Heart left ventricle (tissue), 16 donors: Measurements from ENCODE around the gene VDAC2. TPM values are rescaled to one million over a fixed set of nuclear protein-coding genes. Genes with fewer than 3 reads are reported as not detected.

ENCODE experiments used
- ATAC-seq, 4 donors: fragments of 200-7000 bp; cut with Tn5 transposase; one replicate each; pipeline ENCODE4 v1.9.1; 2020 to 2022; ENCODE audit warnings: moderate library complexity in 4 of 4, mild to moderate bottlenecking in 3 of 4, moderate number of reproducible peaks in 1 of 4
- DNase-seq, 5 donors: peaks; one replicate each; pipeline ENCODE4 v3.0.0-alpha.2; 2020
- H3K27ac ChIP-seq, 12 donors: fragments of 200-600 bp; sonication (generic) in 4 of 12; one replicate each; pipeline versions ENCODE4 v1.5.0 to v1.8.0; 2016 to 2022; ENCODE audit warnings: mild to moderate bottlenecking in 2 of 12
- H3K27me3 ChIP-seq, 9 donors: fragments of 200-600 bp; sonication (generic) in 2 of 9; one replicate each; pipeline versions ENCODE4 v1.5.1 to v1.8.0; 2016 to 2022; ENCODE audit warnings: mild to moderate bottlenecking in 3 of 9
- H3K36me3 ChIP-seq, 9 donors: fragments of 200-600 bp; sonication (generic) in 2 of 9; one replicate each; pipeline versions ENCODE4 v1.5.0 to v1.8.0; 2018 to 2022; ENCODE audit warnings: mild to moderate bottlenecking in 2 of 9
- H3K4me1 ChIP-seq, 12 donors: fragments of 200-600 bp; sonication (generic) in 4 of 12; one replicate each; pipeline versions ENCODE4 v1.5.0 to v1.8.0; 2016 to 2022; ENCODE audit warnings: mild to moderate bottlenecking in 3 of 12
- H3K4me3 ChIP-seq, 12 donors: fragments of 200-600 bp; sonication (generic) in 4 of 12; one replicate each; pipeline versions ENCODE4 v1.5.0 to v1.8.0; 2017 to 2022; ENCODE audit warnings: mild to moderate bottlenecking in 9 of 12, moderate library complexity in 4 of 12
- H3K9me3 ChIP-seq, 12 donors: fragments of 200-600 bp; sonication (generic) in 4 of 12; one replicate each; pipeline versions ENCODE4 v1.5.0 to v1.8.0; 2016 to 2022; ENCODE audit warnings: mild to moderate bottlenecking in 1 of 12
- POLR2A ChIP-seq, 2 donors: fragments of 450-650 bp; IDR thresholded peaks; one replicate each; pipeline ENCODE4 v1.6.1; 2017; ENCODE audit warnings: antibody characterized with exemption in 2 of 2, mild to moderate bottlenecking in 2 of 2, moderate library complexity in 2 of 2
- WGBS, 4 donors: extraction: QIAGEN DNeasy Blood & Tissue Kit in 2 of 4; methylation state at CpG; one replicate each; pipeline versions ENCODE4 v1.1.5 to v1.1.7; 2013 to 2018; 5-methylcytosine and 5-hydroxymethylcytosine counted together
- intact Hi-C, 10 donors: fragments of 100-400 bp; cut with DNase I; formaldehyde crosslinking; loops; one replicate each; pipeline versions ENCODE4 v1.11.1 to v1.14.2; 2022
- polyA plus RNA-seq, 2 donors: library from polyadenylated mRNA; stranded (reverse); fragments of 200-250 nt; gene quantifications; one replicate each; pipeline ENCODE4 v1.2.3, GENCODE V29; 2013
- total RNA-seq, 9 donors: library from RNA; depleted of rRNA in 2 of 9; stranded (reverse); fragments of >200 nt in 2 of 9; fragmentation: NEBNext Ultra II Directional in 3 of 9; extraction: Animal tissue kit (Norgen Biotek cat#: 25700) in 3 of 9; gene quantifications; one replicate each; pipeline versions ENCODE4 v1.1.0 to v1.2.4, GENCODE V29; 2016 to 2023
- TF ChIP-seq, protein P1 (sequence below), 12 donors: fragments of 200-600 bp; sonication (generic) in 4 of 12; IDR thresholded peaks; one replicate each; pipeline versions ENCODE4 v1.5.0 to v1.8.0; 2018 to 2022; ENCODE audit warnings: antibody characterized with exemption in 12 of 12, mild to moderate bottlenecking in 5 of 12
- donor health status: ischemic (EF 13 %, LVEDD 7.1; RV severe dilation, severe dysfunction).
- donor health status: healthy with polysubstance abuse.
- donor health status: DM: no; HTN: yes; CAD: no.
- donor health status: DM: no; HTN: no; CAD: no.
- donor health status: ischemic (EF 25% LVEDD 6.9; RV normal size, moderate dysfunction).
- donor health status: ischemic (EF 25% LVEDD 5.7; RV mildly dilated, moderate dysfunction).
- donor health status: healthy.
- donor health status: DM: yes; HTN: yes; CAD: no.
- donor health status: ischemic (EF 35%, LVEDD 5.7; RV mildly dilated, moderate dysfunction).
- donor health status: nonischemic (EF 11% LVEDD 7.7; RV severe dilation, severe dysfunction).
- donor health status: DM: yes; HTN: yes; CAD: no.
- donor health status: PGD.
- donor health status: ischemic (EF 29% LVEDD 5.4; RV normal size, mild dysfunction).
- donor health status: nonischemic (EF 23%, LVEDD 6.1; RV moderate dilation, normal function).

The VDAC2 gene
- total and polyA plus RNA-seq, 11 donors = 334 to 554 (median 472) TPM

DNA sequence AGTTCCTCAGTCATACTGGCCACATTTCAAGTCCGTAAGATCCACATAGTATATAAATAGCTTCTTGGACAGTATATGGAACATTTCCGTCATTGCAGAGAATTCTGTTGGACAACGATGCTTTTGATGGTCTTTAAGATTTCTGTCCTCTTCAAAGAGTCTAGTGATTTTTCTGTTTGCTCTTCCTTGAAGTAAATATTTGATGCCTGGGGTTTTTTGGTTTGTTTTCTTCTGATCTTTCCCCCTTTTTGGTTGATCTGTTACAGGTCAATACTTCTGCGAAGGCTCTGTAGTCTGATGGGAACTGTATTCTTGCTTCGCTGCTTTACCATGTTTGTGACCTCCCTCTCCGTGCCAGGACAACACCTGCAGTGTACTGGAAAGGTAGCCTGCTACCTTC, 42.3 kb upstream of the VDAC2 start:
- peaks cover 0 to 60% (median 48%) of the 10 kb centered on the region in 9 donors for H3K36me3 ChIP-seq
- no peaks in the 10 kb centered on the region for H3K27me3 ChIP-seq
- no peaks in the 10 kb centered on the region for H3K9me3 ChIP-seq
- TF ChIP-seq POLR2A (IDR thresholded peaks at IDR 0.05) = no peak
- TF ChIP-seq, protein P1, sequence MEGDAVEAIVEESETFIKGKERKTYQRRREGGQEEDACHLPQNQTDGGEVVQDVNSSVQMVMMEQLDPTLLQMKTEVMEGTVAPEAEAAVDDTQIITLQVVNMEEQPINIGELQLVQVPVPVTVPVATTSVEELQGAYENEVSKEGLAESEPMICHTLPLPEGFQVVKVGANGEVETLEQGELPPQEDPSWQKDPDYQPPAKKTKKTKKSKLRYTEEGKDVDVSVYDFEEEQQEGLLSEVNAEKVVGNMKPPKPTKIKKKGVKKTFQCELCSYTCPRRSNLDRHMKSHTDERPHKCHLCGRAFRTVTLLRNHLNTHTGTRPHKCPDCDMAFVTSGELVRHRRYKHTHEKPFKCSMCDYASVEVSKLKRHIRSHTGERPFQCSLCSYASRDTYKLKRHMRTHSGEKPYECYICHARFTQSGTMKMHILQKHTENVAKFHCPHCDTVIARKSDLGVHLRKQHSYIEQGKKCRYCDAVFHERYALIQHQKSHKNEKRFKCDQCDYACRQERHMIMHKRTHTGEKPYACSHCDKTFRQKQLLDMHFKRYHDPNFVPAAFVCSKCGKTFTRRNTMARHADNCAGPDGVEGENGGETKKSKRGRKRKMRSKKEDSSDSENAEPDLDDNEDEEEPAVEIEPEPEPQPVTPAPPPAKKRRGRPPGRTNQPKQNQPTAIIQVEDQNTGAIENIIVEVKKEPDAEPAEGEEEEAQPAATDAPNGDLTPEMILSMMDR (IDR thresholded peaks at IDR 0.05) = no peak
- H3K4me3 ChIP-seq = no peak overlapping the region
- H3K4me1 ChIP-seq = peaks cover 0 to 38% (median 15%) of the 10 kb centered on the region in 12 donors
- WGBS, 4 donors = 57 to 76% (median 73%) methylated on average over 6 of the region's 6 CpGs
- H3K27ac ChIP-seq = peak overlapping the region in 3 of 12 donors; percentile 3 to 39 (median 7)
- intact Hi-C loops = no loop called here
- ATAC-seq = no peak
- DNase-seq = no peak

- Histone ChIP-seq H3K4me1 (peaks cover 0 to 31% (median 14%) of the 10 kb centered on the region in 12 donors), H3K27ac (peak overlapping the region; percentile 47 to 80 (median 60)), H3K36me3 (peaks cover 0 to 55% (median 42%) of the 10 kb centered on the region in 9 donors), H3K4me3 (no peak overlapping the region), H3K27me3 (no peaks in the 10 kb centered on the region), H3K9me3 (no peaks in the 10 kb centered on the region)
- TF ChIP-seq POLR2A (IDR thresholded peaks at IDR 0.05) = no peak
- TF ChIP-seq, protein P1 (IDR thresholded peaks at IDR 0.05) = no peak
- ATAC-seq (peak; percentile 78 to 87 (median 86)), DNase-seq (no peak)
- WGBS, 4 donors = 37 to 59% (median 54%) methylated on average over 1 of the region's 1 CpG
- intact Hi-C loops = loop anchor here in 1 of 10 donors (10.0 kb wide), 1 partner anchor 55 kb away; the partner anchor contains the start of gene SAMD8
These were observed 40.4 kb upstream of the VDAC2 start for GRCh38 chr10:75170215-75170614.

DNA sequence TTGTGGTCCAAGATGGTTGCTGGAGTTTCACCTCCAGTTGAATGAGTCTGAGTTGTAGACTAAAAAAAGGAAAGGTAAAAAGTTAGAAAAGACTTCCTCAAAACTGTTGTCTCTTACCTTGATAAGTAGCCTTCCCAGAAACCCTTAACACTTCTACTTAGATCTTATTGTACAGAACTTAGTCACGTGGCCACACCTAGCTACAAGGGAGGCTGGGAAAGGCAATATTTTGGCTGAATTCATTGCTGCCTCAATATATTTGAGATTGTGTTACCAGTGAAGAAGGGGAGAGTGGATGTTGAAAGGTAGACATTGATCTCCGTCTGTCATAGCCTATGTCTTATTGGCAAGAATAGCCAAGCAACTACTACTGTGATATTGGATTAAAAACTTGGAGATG, 35.5 kb upstream of the VDAC2 start:
- no peak overlapping the region for H3K27ac ChIP-seq
- H3K4me3 ChIP-seq = no peak overlapping the region
- no peak for TF ChIP-seq POLR2A (IDR thresholded peaks at IDR 0.05)
- TF ChIP-seq, protein P1 (IDR thresholded peaks at IDR 0.05) = no peak
- DNase-seq = no peak
- 96 to 98% (median 98%) methylated on average over 2 of the region's 2 CpGs for WGBS, 4 donors
- H3K4me1 ChIP-seq = peaks cover 0 to 17% (median 4%) of the 10 kb centered on the region in 12 donors
- ATAC-seq = no peak
- H3K9me3 ChIP-seq = no peaks in the 10 kb centered on the region
- peaks cover 0 to 59% (median 36%) of the 10 kb centered on the region in 9 donors for H3K36me3 ChIP-seq
- intact Hi-C loops = loop anchor here in 1 of 10 donors (10.0 kb wide), 1 partner anchor 60 kb away; the partner anchor contains the start of gene SAMD8
- H3K27me3 ChIP-seq = no peaks in the 10 kb centered on the region

DNA sequence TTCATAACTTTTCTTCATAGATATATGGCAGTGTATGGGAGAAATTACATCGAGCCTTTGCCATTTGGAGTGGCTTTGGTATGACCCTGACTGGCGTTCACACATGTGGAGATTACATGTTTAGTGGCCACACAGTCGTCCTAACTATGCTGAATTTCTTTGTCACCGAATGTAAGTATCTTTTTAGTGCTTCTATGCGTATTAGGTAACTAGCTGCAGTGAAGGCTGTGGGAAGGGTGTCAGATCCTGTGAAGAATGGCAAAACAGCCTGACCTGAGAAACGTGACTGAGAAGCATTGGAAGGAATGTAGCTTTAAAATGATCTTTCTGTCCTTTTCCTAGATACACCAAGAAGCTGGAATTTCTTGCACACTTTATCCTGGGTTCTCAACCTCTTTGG, 34.5 kb upstream of the VDAC2 start:
- H3K36me3 ChIP-seq = peaks cover 0 to 59% (median 36%) of the 10 kb centered on the region in 9 donors
- ATAC-seq = no peak
- no peak overlapping the region for H3K27ac ChIP-seq
- no peaks in the 10 kb centered on the region for H3K27me3 ChIP-seq
- H3K4me1 ChIP-seq = peaks cover 0 to 19% (median 5%) of the 10 kb centered on the region in 12 donors
- 84 to 90% (median 89%) methylated on average over 6 of the region's 6 CpGs for WGBS, 4 donors
- no peak for DNase-seq
- intact Hi-C loops = loop anchor here in 1 of 10 donors (10.0 kb wide), 1 partner anchor 61 kb away; the partner anchor contains the start of gene SAMD8
- no peak overlapping the region for H3K4me3 ChIP-seq
- no peaks in the 10 kb centered on the region for H3K9me3 ChIP-seq
- TF ChIP-seq POLR2A (IDR thresholded peaks at IDR 0.05) = no peak
- TF ChIP-seq, protein P1 (IDR thresholded peaks at IDR 0.05) = no peak
